NCI-H510A (cell line): ENCODE data around the gene ACOT8.

Source experiments
- DNase-seq: peaks from one replicate; lab custom pipeline; 2025; lab: John Stamatoyannopoulos, UW

Gene ACOT8

GRCh38 chr20:45792317-45793118 lies 64.7 kb downstream of the ACOT8 start:
- no peak for DNase-seq
